ENCODE data around the gene EPHB1. TPM values are rescaled to one million over a fixed set of nuclear protein-coding genes. Genes with fewer than 3 reads are reported as not detected.

EPHB1 gene
- total RNA-seq, 1 experiment from 2014 or later = 0.73 TPM

GRCh38 chr3:135261214-135261775 lies 466.2 kb downstream of the EPHB1 start:
- no peak for TF ChIP-seq CTCF (IDR thresholded peaks at IDR 0.05; ENCODE audit: unreplicated experiment)

GRCh38 chr3:135261916-135262315 lies 466.9 kb downstream of the EPHB1 start:
- H3K36me3 Mint-ChIP-seq (ENCODE audit: insufficient read depth, unreplicated experiment) = no peaks in the 10 kb centered on the region
- no peak overlapping the region for H3K4me3 Mint-ChIP-seq (ENCODE audit: low read depth, unreplicated experiment)
- H3K9me3 Mint-ChIP-seq (ENCODE audit: low read depth, unreplicated experiment) = peaks cover 15% of the 10 kb centered on the region
- DNase-seq = no peak
- intact Hi-C loops (cut with micrococcal nuclease; ENCODE audit: unreplicated experiment) = no loop called here
- TF ChIP-seq CTCF (IDR thresholded peaks at IDR 0.05; ENCODE audit: unreplicated experiment) = no peak
- no peaks in the 10 kb centered on the region for H3K4me1 Mint-ChIP-seq (ENCODE audit: low read depth, unreplicated experiment)
- H3K27me3 Mint-ChIP-seq (ENCODE audit: unreplicated experiment) = peaks cover 21% of the 10 kb centered on the region
- no peak overlapping the region for H3K27ac Mint-ChIP-seq (ENCODE audit: unreplicated experiment)
- CTCF ChIA-PET = no interaction called here
- BruUV-seq (replicated peaks) = no TSS peak

More at GRCh38 chr3:135261214-135261775, 466.2 kb downstream of the EPHB1 start:
- peaks cover 15% of the 10 kb centered on the region for H3K9me3 Mint-ChIP-seq (ENCODE audit: low read depth, unreplicated experiment)
- H3K36me3 Mint-ChIP-seq (ENCODE audit: insufficient read depth, unreplicated experiment) = no peaks in the 10 kb centered on the region
- no TSS peak for BruUV-seq (replicated peaks)
- peaks cover 18% of the 10 kb centered on the region for H3K27me3 Mint-ChIP-seq (ENCODE audit: unreplicated experiment)
- intact Hi-C loops (cut with micrococcal nuclease; ENCODE audit: unreplicated experiment) = no loop called here
- CTCF ChIA-PET = no interaction called here
- DNase-seq = no peak
- H3K4me3 Mint-ChIP-seq (ENCODE audit: low read depth, unreplicated experiment) = no peak overlapping the region
- H3K27ac Mint-ChIP-seq (ENCODE audit: unreplicated experiment) = no peak overlapping the region
- H3K4me1 Mint-ChIP-seq (ENCODE audit: low read depth, unreplicated experiment) = no peaks in the 10 kb centered on the region

- Mint-ChIP-seq H3K4me1 (ENCODE audit: low read depth, unreplicated experiment) (no peaks in the 10 kb centered on the region), H3K9me3 (ENCODE audit: low read depth, unreplicated experiment) (peaks cover 15% of the 10 kb centered on the region), H3K36me3 (ENCODE audit: insufficient read depth, unreplicated experiment) (no peaks in the 10 kb centered on the region), H3K4me3 (ENCODE audit: low read depth, unreplicated experiment) (no peak overlapping the region), H3K27me3 (ENCODE audit: unreplicated experiment) (peaks cover 21% of the 10 kb centered on the region), H3K27ac (ENCODE audit: unreplicated experiment) (no peak overlapping the region)
- no peak for DNase-seq
- CTCF ChIA-PET = no interaction called here
- TF ChIP-seq CTCF (IDR thresholded peaks at IDR 0.05; ENCODE audit: unreplicated experiment) = no peak
- intact Hi-C loops (cut with micrococcal nuclease; ENCODE audit: unreplicated experiment) = no loop called here
- no TSS peak for BruUV-seq (replicated peaks)
Measured at GRCh38 chr3:135262441-135262840, 467.4 kb downstream of the EPHB1 start.

GRCh38 chr3:135263331-135263730 lies 468.3 kb downstream of the EPHB1 start:
- CTCF ChIA-PET = no interaction called here
- Mint-ChIP-seq H3K4me3 (ENCODE audit: low read depth, unreplicated experiment) (no peak overlapping the region), H3K36me3 (ENCODE audit: insufficient read depth, unreplicated experiment) (no peaks in the 10 kb centered on the region), H3K27me3 (ENCODE audit: unreplicated experiment) (peaks cover 21% of the 10 kb centered on the region), H3K27ac (ENCODE audit: unreplicated experiment) (no peak overlapping the region), H3K4me1 (ENCODE audit: low read depth, unreplicated experiment) (no peaks in the 10 kb centered on the region), H3K9me3 (ENCODE audit: low read depth, unreplicated experiment) (peaks cover 15% of the 10 kb centered on the region)
- no TSS peak for BruUV-seq (replicated peaks)
- DNase-seq = no peak
- no peak for TF ChIP-seq CTCF (IDR thresholded peaks at IDR 0.05; ENCODE audit: unreplicated experiment)
- intact Hi-C loops (cut with micrococcal nuclease; ENCODE audit: unreplicated experiment) = no loop called here

Measured in Calu3 (cell line).